ENCODE measurements around the gene ZNF723.
"Not testable (repeated sequence)": the region's sequence is repeated elsewhere in the genome, so short reads cannot be mapped to it uniquely, and the experiment has no call there.

Gene ZNF723

DNA sequence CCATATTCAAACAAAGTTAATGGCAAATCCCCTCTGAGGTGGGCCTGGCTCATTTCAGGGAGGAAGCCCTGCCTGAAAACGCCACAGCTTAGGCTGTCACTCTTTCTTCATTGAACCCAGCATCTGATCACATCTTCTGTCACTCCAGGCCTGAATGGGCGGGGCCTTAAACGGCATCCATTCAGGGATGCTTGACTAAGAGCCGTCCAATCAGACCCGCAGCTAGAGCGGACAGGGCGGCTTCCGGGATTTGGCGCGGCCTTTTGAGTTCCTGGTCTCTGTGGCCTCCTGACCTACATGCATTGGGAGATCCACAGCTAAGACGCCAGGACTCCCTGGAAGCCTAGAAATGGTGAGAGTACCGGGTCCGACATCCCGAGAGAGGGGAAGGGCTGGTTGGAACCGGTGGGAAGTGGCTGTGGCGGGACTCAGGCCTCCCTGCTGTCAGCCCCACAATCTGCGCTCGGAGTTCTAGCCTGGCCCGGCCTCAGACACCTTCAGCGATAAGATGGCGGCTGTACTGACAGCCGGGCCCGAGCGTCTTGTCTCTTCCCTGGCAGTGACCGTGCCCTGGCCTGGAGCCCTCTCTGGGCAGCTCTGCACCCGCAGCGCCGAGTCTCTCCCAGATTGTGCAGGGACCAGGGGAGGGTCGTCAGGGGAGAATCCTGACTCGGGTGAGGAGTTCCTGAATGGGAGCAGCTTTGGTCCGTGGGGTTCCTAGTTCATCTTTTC lies at the start of gene ZNF723:
ZNF723 (plus strand) TSS at position 261 of the 732 bp plus-strand sequence; CDS start at position 350, 89 bp downstream.
- DNase-seq, result no peak

DNA sequence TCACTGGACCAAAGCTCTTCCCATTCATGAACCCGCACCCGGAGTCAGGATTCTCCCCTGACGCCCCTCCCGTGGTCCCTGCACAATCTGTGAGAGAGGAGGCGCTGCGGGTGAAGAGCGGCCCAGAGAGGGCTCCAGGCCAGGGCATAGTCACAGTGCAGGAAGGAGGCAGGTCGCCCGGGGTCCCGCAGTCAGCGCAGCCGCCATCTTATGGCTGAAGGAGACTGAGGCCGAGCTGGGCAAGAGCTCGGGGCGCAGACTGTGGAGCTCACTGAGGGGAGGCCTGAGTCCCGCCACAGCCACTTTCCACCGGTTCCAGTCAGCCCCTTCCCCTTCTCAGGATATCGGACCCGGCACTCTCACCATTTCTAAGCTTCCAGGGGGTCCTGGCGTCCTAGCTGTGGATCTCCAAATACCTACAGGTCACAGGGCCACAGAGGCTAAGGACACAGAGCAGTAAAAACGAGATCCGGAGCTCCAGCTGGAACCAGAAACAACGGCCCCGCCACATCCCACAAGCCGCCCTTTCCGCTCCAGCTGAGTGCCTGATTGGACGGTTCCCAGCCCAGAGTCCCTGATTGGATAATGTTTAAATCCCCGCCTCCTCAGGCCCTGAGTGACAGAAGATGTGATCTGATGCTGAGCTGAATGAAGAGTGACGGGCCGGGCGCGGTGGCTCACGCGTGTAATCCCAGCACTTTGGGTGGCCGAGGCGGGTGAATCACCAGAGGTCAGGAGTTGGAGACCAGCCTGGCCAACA lies 48.3 kb upstream of the ZNF723 start, which contains the start of gene ZNF99:
ZNF99 (minus strand) TSS at position 501 of the 760 bp plus-strand sequence; CDS start at position 366, 135 bp downstream.
- no peak for DNase-seq

DNA sequence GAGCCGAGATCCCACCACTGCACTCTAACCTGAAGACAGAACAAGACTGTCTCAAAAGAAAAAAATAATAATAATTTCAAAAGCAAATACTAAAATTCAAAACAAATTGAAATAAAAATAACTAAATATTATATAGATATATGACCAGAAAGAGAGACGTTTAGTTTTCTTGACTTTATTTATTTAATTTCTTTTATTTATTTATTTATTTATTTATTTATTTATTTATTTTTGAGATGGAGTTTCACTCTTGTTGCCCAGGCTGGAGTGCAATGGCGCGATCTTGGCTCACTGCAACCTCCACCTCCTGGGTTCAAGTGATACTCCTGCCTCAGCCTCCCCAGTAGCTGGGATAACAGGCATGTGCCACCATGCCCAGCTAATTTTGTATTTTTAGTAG lies 39.2 kb upstream of the ZNF723 start:
- not testable (repeated sequence) for DNase-seq

DNA sequence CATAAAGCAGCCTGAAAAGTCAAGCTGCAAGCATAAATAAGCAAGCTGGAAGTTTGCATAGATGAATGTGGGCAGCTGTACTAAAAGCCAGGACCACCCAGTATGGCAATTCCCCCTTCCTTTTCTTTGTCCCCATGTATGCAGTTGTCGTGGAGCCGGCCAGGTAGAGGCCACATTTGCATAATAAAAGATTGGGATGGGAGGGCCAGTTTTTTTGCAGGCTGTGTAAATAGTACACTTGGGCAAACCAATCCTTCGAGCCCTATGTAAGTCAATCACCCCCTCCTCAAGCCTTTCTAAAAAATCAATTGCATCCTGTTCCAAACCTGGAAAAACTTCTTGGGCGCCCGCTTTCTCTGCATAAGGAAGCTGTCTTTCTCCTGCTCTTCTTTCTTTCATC lies 35.1 kb upstream of the ZNF723 start:
- no peak for DNase-seq

DNA sequence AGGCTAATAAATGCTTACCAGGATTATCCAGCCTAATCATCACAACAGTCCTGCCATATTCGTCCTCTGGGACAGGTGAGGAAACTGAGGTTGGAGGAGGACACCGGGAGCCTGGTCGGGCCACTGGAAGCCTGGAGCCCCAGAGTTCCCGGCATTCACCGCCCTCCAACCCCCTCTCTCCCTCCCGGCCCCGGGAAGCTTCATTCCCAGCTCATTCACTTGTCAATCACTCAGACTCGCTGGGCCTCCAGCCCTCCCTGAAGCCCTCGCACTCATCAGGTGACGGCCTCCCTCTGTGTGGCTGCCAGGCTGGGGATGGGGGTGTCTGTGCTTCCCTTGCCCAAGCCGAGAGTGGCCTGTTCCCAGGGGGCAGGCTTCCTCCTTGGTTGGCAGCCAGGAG lies 25.7 kb upstream of the ZNF723 start:
- no peak for DNase-seq

DNA sequence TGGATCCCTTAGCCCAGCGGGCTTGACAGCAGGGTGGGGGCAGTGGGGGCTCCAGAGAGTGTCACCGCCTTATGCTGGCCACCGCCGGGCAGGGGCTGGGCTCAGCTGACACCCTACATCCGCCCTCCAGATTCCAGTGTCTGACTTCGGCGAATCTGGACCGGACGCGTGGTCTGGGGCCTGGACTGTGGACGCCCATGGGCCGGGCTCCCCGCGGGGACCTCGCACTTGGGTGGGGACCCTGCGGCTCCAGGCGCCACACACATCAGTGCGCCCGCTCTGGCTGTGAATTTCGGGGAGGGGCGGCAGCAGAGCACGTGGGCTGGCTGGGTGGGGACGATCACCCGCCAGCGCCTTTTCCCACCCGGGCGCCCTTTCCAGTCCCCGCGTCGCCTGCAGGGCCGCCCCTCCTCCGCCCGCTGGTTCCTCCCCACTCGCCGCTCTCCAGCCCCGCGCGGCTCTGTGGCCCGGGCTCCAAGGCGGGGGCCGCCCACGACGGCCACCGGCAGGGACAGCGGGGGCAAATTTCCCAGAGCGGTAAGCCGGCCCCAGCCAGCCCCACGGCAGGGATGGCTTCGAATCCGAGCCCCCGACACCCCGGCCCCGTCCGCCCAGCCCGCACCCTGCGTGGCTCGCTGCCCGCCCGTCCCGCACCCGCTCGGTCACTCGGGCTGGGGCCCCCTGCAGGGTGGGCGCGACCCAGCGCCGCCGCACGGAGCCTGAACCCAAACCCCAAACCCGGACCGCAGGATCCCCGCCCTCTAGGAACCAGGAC lies 24.8 kb upstream of the ZNF723 start:
- DNase-seq, result no peak

DNA sequence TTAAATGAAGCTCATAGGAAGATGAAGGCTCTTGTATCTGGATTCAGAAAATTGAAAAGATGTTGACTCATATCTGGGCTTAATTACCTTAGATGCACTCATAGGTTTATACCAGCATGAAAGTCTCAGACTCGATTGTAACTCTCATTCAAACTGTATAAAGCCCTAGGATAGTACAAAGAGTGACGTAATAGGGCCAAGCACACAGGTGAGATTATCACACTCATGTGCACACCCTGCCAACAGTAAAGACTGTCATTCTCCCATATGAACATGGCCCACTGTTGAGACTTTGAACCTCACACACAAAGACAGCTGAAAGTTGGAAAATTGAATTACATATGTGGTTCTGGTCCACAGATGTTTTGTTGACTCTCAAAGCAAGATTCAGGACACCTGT lies 18.0 kb upstream of the ZNF723 start:
- no peak for DNase-seq

DNA sequence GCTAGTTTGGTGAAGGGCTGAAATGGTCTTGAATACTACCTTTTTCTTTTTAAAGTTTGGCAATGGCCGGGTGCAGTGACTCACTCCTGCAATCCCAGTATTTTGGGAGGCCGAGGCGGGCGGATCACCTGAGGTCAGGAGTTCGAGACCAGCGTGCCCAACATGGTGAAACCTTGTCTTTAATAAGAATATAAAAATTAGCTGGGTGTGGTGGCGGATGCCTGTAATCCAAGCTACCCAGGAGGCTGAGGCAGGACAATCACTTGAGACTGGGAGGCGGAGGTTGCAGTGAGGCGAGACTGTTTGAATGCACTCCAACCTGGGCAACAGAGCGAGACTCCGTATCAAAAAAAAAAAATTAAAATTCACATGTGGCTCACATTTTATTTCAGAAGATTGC lies 880 bp upstream of the ZNF723 start:
- DNase-seq, result no peak

DNA sequence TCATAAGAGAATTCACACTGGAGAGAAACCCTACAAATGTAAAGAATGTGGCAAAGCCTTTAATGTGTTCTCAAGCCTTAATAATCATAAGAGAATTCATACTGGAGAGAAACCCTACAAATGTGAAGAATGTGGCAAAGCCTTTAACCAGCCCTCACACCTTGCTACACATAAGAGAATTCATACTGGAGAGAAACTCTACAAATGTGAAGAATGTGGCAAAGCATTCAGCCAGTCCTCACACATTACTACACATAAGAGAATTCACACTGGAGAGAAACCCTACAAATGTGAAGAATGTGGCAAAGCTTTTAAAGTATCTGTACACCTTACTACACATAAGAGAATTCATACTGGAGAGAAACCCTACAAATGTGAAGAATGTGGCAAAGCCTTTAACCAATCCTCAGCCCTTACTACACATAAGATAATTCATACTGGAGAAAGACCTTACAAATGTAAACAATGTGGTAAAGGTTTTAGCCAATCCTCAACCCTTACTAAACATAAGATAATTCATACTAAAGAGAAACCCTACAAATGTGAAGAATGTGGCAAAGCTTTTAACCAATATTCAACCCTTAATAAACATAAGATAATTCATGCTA lies 25.7 kb downstream of the ZNF723 start:
- not testable (repeated sequence) for DNase-seq

DNA sequence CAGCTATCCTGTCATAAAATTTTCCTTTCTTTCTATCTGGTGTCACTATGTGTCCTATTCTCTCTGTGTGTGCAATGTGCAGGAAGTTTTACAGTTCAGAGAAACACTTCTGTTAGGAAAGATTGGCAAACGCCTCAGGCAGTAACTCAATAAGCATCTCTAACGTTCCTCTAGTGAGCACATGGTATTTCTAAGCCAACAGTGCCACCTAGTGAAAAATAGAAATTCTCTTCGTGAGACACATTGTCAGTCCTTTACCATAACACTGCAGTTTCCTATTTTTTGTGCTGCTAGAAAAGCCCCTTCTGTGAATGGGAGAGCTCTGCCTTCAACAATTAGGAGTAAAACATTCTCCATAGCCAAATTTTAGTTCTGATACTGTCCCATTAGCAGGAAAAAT lies 50.7 kb downstream of the ZNF723 start:
- DNase-seq, result peak; percentile 59

DNA sequence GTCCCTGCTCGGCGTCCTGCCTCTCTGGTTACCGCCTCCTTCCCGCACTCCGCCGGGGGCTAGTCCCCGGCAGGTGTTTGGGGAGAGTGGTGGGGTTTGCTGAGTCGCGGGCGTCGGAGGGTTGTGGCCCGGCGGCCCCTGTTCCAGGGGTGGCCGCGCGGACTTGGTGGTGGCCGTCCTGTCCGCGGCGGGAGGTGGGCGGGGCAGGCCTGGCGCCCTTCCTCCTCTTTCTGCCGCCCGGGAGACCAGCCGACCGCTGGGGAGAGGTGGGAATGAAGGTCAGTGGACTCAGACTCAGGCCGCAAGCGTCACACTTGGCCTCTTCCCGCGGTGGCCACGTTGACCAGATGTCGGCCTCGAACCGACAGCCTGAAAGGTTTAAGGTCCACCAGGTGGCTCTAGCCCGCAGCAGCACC lies 61.8 kb downstream of the ZNF723 start:
- no peak for DNase-seq

DNA sequence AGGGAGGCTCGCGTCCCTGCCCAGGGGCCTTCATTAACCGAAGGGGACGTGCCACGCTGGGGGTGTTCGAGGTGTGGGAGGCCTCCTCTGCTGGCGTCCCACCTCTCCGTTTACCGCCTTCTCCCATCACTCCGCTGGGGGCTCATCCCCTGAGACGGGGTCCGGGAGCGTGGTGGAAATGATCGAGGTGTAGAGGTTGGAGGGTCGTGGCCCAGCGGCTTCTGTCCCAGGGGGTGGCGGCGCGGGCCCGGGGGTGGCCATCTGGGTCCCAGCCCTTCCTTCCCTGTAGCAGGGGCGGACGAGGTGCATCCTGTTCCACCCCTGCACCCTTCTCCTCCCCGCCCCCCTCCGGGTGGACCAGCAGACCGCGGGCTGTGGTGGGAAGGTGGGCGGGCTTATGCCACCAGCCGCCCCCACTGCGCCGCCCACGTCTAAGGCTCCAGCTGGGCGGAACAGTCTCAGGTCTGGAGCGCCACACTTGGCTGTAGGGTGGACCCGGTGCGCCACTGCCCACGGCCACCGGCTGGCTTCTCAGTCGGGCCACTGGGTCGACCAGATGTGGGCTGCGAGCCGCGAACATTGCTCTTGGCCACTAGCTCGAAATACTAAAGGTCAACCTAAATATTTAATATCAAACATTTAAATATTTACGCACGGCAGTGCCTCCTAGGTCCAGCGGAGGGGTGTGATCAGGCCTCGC lies 69.5 kb downstream of the ZNF723 start:
- DNase-seq, result no peak
